Lung (tissue), 12 donors: ENCODE data around the gene PRKD2. TPM values are rescaled to one million over a fixed set of nuclear protein-coding genes. Genes with fewer than 3 reads are reported as not detected.

Experiments used
- ATAC-seq: fragments of 200-7000 bp; cut with Tn5 transposase; one replicate; pipeline ENCODE4 v1.9.1; 2020; ENCODE audit warnings: moderate number of reproducible peaks; ENCODE audit not compliant: insufficient read depth, low FRiP score
- DNase-seq, 3 donors: peaks; one replicate each; pipeline ENCODE4 v3.0.0-alpha.2; 2013 to 2017
- H3K27ac ChIP-seq, 2 donors: one replicate each; pipeline ENCODE4 v1.5.1; 2013; ENCODE audit warnings: mild to moderate bottlenecking in 2 of 2, moderate library complexity in 2 of 2, control low read depth in 1 of 2, inconsistent platforms in 1 of 2, low read depth in 1 of 2, low read length in 1 of 2
- H3K27me3 ChIP-seq, 3 donors: one replicate each; pipeline ENCODE4 v1.5.1; 2013; ENCODE audit warnings: low read length in 2 of 3; ENCODE audit not compliant: control insufficient read depth in 3 of 3, insufficient read depth in 3 of 3
- H3K36me3 ChIP-seq, 4 donors: one replicate each; pipeline ENCODE4 v1.5.1; 2013; ENCODE audit warnings: low read length in 4 of 4, mild to moderate bottlenecking in 1 of 4, moderate library complexity in 1 of 4; ENCODE audit not compliant: control insufficient read depth in 4 of 4, insufficient read depth in 4 of 4
- H3K4me1 ChIP-seq, 5 donors: one replicate each; pipeline ENCODE4 v1.5.1; 2013; ENCODE audit warnings: low read length in 5 of 5, mild to moderate bottlenecking in 2 of 5, moderate library complexity in 1 of 5; ENCODE audit not compliant: control insufficient read depth in 5 of 5, insufficient read depth in 5 of 5
- H3K4me3 ChIP-seq: one replicate; pipeline ENCODE4 v1.5.1; 2013; ENCODE audit warnings: mild to moderate bottlenecking, control low read depth, moderate library complexity
- H3K9ac ChIP-seq, 2 donors: one replicate each; pipeline ENCODE4 v1.5.1; 2013; ENCODE audit warnings: low read length in 2 of 2, control low read depth in 1 of 2; ENCODE audit not compliant: insufficient read depth in 1 of 2
- H3K9me3 ChIP-seq, 4 donors: one replicate each; pipeline ENCODE4 v1.5.1; 2013; ENCODE audit warnings: low read length in 3 of 4, mild to moderate bottlenecking in 1 of 4, moderate library complexity in 1 of 4; ENCODE audit not compliant: control insufficient read depth in 4 of 4, insufficient read depth in 3 of 4
- WGBS, 2 donors: extraction: QIAGEN DNeasy Blood & Tissue Kit; methylation state at CpG; one replicate each; pipeline ENCODE4 v1.1.7; 2013; 5-methylcytosine and 5-hydroxymethylcytosine counted together
- polyA plus RNA-seq, 2 donors: library from polyadenylated mRNA; stranded (reverse); fragments of 200-250 nt; gene quantifications; one replicate each; pipeline ENCODE4 v1.2.1, GENCODE V29; 2013
- total RNA-seq, 2 donors: library from RNA; depleted of rRNA in 1 of 2; stranded (reverse); fragments of >200 nt in 1 of 2; gene quantifications; one replicate each; pipeline ENCODE4 v1.2.1, GENCODE V29; 2014 to 2021
- TF ChIP-seq, protein P1 (sequence below): IDR thresholded peaks from 2 replicates; pipeline ENCODE4 v1.5.1; 2012; ENCODE audit warnings: mild to moderate bottlenecking; ENCODE audit errors: control extremely low read depth, extremely low read depth
- donor health status: control.
- donor health status: control.
- donor health status: Bipolar disorder and iron deficiency.
- donor health status: healthy.
- donor health status: DM: yes; HTN: yes; CAD: no.

The PRKD2 gene
- total and polyA plus RNA-seq, 4 donors: 35.5 to 56.2 (median 45.1) TPM

DNA sequence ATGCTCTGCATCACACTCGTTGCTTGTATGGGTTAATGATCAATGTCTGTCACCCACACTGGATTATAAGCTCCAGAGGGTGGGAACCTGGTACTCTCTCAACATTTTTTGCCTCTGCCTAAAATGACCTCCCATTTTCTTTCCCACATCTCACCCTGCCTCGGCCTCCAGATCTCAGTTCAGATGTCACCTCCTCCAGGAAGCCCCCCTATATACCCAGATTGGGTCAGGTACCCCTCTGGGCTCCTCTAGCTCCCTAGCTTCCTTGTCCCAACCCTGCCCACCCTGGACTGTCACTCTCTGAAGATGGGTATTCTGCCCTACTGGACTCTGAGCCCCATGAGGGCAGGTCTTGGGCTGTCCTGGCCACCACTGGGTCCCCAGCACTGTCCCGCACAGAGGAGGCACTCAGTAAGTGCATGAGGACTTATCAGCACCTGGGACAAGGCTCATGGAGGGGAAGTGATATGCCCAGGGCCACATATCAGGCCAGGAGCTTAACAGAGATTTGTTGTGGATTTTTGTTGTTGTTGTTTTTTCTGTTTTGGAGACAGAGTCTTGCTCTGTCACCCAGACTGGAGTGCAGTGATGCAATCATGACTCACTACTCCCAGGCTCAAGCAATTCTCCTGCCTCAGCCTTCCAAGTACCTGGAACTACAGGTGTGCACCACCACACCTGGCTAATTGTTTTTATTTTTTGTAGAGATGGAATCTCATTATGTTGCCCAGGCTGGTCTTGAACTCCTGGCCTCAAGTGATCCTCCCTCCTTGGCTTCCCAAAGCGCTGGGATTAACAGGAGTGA, 23.8 kb downstream of the PRKD2 start:
- TF ChIP-seq, protein P1, sequence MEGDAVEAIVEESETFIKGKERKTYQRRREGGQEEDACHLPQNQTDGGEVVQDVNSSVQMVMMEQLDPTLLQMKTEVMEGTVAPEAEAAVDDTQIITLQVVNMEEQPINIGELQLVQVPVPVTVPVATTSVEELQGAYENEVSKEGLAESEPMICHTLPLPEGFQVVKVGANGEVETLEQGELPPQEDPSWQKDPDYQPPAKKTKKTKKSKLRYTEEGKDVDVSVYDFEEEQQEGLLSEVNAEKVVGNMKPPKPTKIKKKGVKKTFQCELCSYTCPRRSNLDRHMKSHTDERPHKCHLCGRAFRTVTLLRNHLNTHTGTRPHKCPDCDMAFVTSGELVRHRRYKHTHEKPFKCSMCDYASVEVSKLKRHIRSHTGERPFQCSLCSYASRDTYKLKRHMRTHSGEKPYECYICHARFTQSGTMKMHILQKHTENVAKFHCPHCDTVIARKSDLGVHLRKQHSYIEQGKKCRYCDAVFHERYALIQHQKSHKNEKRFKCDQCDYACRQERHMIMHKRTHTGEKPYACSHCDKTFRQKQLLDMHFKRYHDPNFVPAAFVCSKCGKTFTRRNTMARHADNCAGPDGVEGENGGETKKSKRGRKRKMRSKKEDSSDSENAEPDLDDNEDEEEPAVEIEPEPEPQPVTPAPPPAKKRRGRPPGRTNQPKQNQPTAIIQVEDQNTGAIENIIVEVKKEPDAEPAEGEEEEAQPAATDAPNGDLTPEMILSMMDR: no peak
- no peak for DNase-seq
- WGBS, 2 donors: 91 to 99% methylated on average over 4 of the region's 4 CpGs
- Histone ChIP-seq H3K9me3 (no peaks in the 10 kb centered on the region), H3K27me3 (no peaks in the 10 kb centered on the region), H3K36me3 (peaks cover 7 to 70% (median 57%) of the 10 kb centered on the region in 4 donors), H3K9ac (no peak overlapping the region), H3K27ac (no peak overlapping the region), H3K4me3 (no peak overlapping the region), H3K4me1 (peaks cover 0 to 3% (median 0%) of the 10 kb centered on the region in 5 donors)
- no peak for ATAC-seq

DNA sequence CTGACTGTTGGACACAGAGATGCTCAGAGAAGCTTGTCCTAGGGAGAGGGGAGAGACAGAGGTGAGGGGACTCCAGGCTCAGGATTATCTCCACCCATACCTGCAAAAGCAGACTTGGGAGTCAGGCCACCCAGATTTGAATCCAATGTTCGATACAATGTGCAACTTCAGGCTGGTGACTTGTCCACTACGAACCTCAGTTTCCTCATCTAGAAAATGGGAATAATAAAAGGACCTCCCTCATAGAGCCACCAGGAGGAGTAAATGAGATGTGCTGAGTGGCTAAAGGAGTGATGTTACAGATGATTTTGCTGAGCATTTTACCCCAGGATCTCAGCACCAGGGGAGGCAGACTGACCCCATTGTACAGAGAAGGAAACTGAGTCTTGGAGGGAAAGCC, 25.0 kb downstream of the PRKD2 start:
- DNase-seq: no peak

DNA sequence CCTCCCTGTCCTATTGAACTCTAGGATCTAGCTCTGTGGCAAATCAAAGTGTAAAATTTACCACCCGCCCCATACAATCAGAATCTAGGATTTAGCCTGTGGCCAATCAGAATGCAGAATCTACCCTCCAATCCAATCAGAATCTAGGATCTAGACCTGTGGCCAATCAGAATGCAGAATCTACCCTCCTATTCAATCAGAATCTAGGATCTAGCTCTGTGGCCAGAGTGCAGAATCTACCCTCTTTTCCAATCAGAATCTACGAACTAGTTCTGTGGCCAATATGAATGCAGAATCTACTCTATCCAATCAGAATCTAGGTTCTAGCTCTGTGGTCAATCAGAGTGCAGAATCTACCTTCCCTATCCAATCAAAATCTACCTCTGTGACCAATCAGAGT, 25.8 kb downstream of the PRKD2 start:
- Histone ChIP-seq H3K27ac (no peak overlapping the region), H3K4me1 (no peaks in the 10 kb centered on the region), H3K4me3 (no peak overlapping the region), H3K36me3 (peaks cover 14 to 68% (median 61%) of the 10 kb centered on the region in 4 donors), H3K27me3 (no peaks in the 10 kb centered on the region), H3K9ac (no peak overlapping the region), H3K9me3 (no peaks in the 10 kb centered on the region)
- 50% methylated on average over 2 of the region's 2 CpGs for WGBS, 2 donors
- ATAC-seq (no peak), DNase-seq (no peak)
- TF ChIP-seq, protein P1: no peak

More for the DNA sequence above, 25.0 kb downstream of the PRKD2 start:
- TF ChIP-seq, protein P1: no peak
- no peak overlapping the region for H3K4me3 ChIP-seq
- H3K27ac ChIP-seq: no peak overlapping the region
- H3K36me3 ChIP-seq: peaks cover 14 to 72% (median 63%) of the 10 kb centered on the region in 4 donors
- H3K9me3 ChIP-seq: no peaks in the 10 kb centered on the region
- H3K27me3 ChIP-seq: no peaks in the 10 kb centered on the region
- peaks cover 0 to 1% (median 0%) of the 10 kb centered on the region in 5 donors for H3K4me1 ChIP-seq
- WGBS, 2 donors: 98 to 99% methylated on average over 2 of the region's 2 CpGs
- no peak for ATAC-seq
- no peak overlapping the region for H3K9ac ChIP-seq
